Measurements from ENCODE around the gene WWOX. TPM values are rescaled to one million over a fixed set of nuclear protein-coding genes. Genes with fewer than 3 reads are reported as not detected.
A peak's percentile ranks its signal among the peaks of the same experiment; 100 is the strongest.

Gene WWOX
- total RNA-seq, 4 donors from 2014 or later = 12.9 to 53.5 (median 25.6) TPM

DNA sequence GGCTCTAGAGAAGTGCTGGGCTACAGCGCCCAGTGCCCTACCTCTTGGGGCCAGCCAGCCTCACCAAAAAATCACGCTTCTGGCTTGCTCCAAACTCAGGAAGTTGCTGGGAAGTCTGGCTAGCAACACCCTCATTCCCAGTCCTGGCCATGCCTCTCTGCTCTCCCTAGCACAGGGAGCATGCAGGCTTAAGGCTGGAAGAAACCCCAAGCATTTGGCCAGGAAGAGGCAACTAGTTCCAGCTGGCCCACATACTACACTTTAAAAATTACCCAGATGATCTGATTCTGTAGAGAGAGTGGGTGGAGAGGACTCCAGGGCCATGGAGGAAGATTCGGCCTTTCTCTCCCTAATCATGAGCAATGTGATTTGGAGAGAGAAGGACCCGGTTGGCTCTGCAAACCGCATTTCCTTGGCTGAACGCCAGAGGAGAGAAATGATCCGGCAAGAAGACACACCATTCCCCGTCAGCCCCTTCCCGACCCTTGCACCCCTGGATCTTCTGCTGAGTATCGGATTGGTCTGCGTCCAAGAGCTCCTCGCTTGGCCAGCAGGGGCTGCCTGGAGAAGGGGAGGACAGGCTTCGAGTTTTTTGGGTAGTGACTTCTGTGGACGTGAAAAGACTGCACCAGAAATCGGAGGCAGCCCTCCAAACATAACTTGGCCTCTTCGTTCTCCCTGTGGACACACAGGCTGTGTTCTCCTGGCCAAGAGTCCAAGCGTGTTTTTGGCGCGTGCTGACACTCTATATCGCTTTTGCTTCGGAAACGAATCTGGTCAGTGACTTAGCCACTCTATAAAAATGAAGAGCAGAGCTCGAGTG, 406.3 kb downstream of the WWOX start:
- H3K27ac ChIP-seq = peak overlapping the region; percentile 26 to 49 (median 44)
- no peaks in the 10 kb centered on the region for H3K36me3 ChIP-seq
- H3K9me3 ChIP-seq = no peaks in the 10 kb centered on the region
- WGBS, 2 donors (ENCODE audit: low coverage in 1 of 2) = 26 to 60% methylated on average over 1 to 12 of the region's 23 CpGs
- no peaks in the 10 kb centered on the region for H3K27me3 ChIP-seq
- peak overlapping the region in 1 of 2 donors; percentile 23 for H3K4me3 ChIP-seq
- H3K4me1 ChIP-seq = peaks cover 3 to 34% (median 5%) of the 10 kb centered on the region in 3 donors
- ATAC-seq = peak; percentile 85
- TF ChIP-seq, protein P1, sequence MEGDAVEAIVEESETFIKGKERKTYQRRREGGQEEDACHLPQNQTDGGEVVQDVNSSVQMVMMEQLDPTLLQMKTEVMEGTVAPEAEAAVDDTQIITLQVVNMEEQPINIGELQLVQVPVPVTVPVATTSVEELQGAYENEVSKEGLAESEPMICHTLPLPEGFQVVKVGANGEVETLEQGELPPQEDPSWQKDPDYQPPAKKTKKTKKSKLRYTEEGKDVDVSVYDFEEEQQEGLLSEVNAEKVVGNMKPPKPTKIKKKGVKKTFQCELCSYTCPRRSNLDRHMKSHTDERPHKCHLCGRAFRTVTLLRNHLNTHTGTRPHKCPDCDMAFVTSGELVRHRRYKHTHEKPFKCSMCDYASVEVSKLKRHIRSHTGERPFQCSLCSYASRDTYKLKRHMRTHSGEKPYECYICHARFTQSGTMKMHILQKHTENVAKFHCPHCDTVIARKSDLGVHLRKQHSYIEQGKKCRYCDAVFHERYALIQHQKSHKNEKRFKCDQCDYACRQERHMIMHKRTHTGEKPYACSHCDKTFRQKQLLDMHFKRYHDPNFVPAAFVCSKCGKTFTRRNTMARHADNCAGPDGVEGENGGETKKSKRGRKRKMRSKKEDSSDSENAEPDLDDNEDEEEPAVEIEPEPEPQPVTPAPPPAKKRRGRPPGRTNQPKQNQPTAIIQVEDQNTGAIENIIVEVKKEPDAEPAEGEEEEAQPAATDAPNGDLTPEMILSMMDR (IDR thresholded peaks at IDR 0.05) = peak in 3 of 4 experiments; percentile 46 to 59 (median 48)
- no peak for TF ChIP-seq EP300 (IDR thresholded peaks at IDR 0.05)
- peak; percentile 38 for TF ChIP-seq POLR2AphosphoS5 (IDR thresholded peaks at IDR 0.05)
- no peak for TF ChIP-seq POLR2A (IDR thresholded peaks at IDR 0.05)

DNA sequence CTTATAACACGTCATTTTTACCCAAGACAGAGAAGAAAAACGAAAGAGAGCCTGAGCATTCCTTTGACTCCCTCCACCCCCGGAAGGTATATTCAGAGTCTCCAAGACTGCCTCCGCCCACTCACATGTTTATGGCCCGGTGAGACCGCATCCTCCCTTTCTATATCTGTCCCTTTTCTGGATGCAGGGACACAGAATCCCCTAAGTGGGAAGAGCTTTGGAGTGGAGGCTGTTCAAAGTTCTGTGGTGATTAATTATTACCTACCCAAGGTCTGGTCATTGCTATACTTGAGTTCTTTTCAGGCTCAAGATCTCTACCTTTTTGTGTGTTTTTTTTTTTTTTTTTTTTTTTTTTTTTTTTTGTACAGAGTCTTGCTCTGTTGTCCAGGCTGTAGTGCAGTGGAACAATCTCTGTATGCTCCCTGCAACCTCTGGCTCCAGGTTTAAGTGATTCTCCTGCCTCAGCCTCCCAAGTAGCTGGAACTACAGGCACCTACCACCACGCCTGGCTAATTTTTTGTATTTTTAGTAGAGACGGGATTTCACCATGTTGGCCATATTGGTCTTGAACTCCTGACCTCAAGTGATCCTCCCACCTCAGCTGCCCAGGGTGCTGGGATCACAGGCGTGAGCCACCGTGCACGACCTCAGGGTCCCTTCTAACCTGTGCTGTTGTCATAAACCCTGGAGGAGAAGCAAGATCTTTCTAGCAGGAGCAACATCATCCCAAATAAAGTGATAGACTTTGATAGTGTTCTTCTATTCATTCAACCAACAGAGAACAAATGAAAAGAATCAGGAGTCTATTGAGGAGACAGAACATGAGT, 407.1 kb downstream of the WWOX start:
- Histone ChIP-seq H3K9me3 (no peaks in the 10 kb centered on the region), H3K4me1 (peaks cover 3 to 34% (median 5%) of the 10 kb centered on the region in 3 donors), H3K27ac (peak overlapping the region in 3 of 4 donors; percentile 26 to 46 (median 41)), H3K27me3 (no peaks in the 10 kb centered on the region), H3K36me3 (no peaks in the 10 kb centered on the region), H3K4me3 (peak overlapping the region in 1 of 2 donors; percentile 23)
- TF ChIP-seq, protein P1 (IDR thresholded peaks at IDR 0.05) = no peak
- 44 to 58% methylated on average over 6 to 7 of the region's 11 CpGs for WGBS, 2 donors (ENCODE audit: low coverage in 1 of 2)
- no peak for ATAC-seq

DNA sequence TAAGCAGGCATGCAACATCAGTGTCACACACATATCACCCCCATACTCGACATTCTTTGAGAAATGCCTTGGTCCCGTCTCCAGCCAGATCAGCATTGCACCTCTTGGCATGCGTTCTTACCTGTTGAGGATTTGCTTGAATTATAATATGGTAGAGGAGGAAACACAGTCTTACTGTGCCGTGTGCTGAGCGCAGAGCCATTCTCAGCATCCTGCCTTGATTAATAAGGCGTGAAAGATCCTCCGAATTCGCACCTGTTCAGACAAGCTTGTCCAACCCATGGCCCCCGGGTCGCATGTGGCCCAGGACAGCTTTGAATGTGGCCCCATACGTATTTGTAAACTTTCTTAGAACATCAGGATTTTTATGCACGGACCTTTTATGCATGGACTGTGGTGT, 408.1 kb downstream of the WWOX start:
- H3K36me3 ChIP-seq = no peaks in the 10 kb centered on the region
- H3K4me3 ChIP-seq = no peak overlapping the region
- H3K9me3 ChIP-seq = no peaks in the 10 kb centered on the region
- TF ChIP-seq POLR2A (IDR thresholded peaks at IDR 0.05) (no peak), EP300 (IDR thresholded peaks at IDR 0.05) (no peak), POLR2AphosphoS5 (IDR thresholded peaks at IDR 0.05) (no peak)
- TF ChIP-seq, protein P1 (IDR thresholded peaks at IDR 0.05) = no peak
- peaks cover 3 to 34% (median 5%) of the 10 kb centered on the region in 3 donors for H3K4me1 ChIP-seq
- H3K27me3 ChIP-seq = no peaks in the 10 kb centered on the region
- 98% methylated on average over 6 to 12 of the region's 12 CpGs for WGBS, 2 donors (ENCODE audit: low coverage in 1 of 2)
- H3K27ac ChIP-seq = no peak overlapping the region
- ATAC-seq = no peak

DNA sequence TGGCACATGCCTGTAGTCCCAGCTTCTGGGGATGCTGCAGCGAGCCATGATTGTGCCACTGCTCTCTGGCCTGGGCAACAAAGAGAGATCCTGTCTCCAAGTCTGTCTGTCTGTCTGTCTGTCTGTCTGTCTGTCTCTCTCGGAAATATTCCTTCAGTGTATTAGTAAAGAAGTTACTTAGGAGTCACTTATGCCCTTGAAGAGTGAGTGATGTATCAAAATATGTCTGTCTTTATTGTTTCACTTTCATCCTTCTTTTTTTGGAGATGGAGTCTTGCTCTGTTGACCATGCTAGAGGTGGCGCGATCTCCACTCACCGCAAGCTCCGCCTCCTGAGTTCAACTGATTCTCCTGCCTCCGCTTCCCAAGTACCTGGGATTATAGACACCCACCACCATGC, 410.5 kb downstream of the WWOX start:
- WGBS, 2 donors (ENCODE audit: low coverage in 1 of 2) = 91% methylated on average over 6 to 7 of the region's 7 CpGs
- ATAC-seq = no peak
- Histone ChIP-seq H3K4me1 (peaks cover 0 to 13% (median 3%) of the 10 kb centered on the region in 3 donors), H3K27ac (no peak overlapping the region), H3K9me3 (no peaks in the 10 kb centered on the region), H3K27me3 (no peaks in the 10 kb centered on the region), H3K36me3 (no peaks in the 10 kb centered on the region), H3K4me3 (no peak overlapping the region)
- TF ChIP-seq POLR2A (IDR thresholded peaks at IDR 0.05) = no peak
- no peak for TF ChIP-seq POLR2AphosphoS5 (IDR thresholded peaks at IDR 0.05)

DNA sequence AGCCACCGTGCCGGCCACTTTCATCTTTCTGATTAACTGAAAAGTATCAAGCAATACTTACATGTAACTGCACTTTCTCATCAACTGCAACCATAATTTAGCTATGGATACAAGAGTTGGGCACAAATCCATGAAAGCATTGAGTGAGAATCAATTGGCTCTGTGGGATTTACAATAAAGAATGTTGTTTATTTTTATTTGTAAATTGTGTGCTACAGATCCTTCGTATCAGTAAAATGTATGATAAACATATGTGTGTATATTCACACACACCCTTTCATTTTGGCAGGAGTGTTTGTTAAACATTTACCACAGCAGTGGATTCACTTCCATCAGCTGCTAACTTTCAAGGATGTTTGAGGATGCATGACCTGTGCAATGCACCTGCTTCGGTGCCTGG, 411.0 kb downstream of the WWOX start:
- 83 to 95% methylated on average over 3 to 4 of the region's 4 CpGs for WGBS, 2 donors (ENCODE audit: low coverage in 1 of 2)
- no peak for ATAC-seq
- no peak for TF ChIP-seq EP300 (IDR thresholded peaks at IDR 0.05)
- no peak for TF ChIP-seq POLR2A (IDR thresholded peaks at IDR 0.05)
- no peak for TF ChIP-seq POLR2AphosphoS5 (IDR thresholded peaks at IDR 0.05)
- TF ChIP-seq, protein P1 (IDR thresholded peaks at IDR 0.05) = no peak

More for the DNA sequence above, 411.0 kb downstream of the WWOX start:
- Histone ChIP-seq H3K36me3 (no peaks in the 10 kb centered on the region), H3K27me3 (no peaks in the 10 kb centered on the region), H3K4me1 (peaks cover 0 to 8% (median 0%) of the 10 kb centered on the region in 3 donors), H3K9me3 (no peaks in the 10 kb centered on the region), H3K4me3 (no peak overlapping the region), H3K27ac (no peak overlapping the region)

Measured in gastroesophageal sphincter (tissue), 4 donors.